ENCODE data around the gene BICRAL. TPM values are rescaled to one million over a fixed set of nuclear protein-coding genes. Genes with fewer than 3 reads are reported as not detected.
A peak's percentile ranks its signal among the peaks of the same experiment; 100 is the strongest.
"Not testable (repeated sequence)": the region's sequence is repeated elsewhere in the genome, so short reads cannot be mapped to it uniquely, and the experiment has no call there.

The BICRAL gene
- total and polyA plus RNA-seq, 2 experiments from 2014 or later: 2.1 to 6.3 TPM

DNA sequence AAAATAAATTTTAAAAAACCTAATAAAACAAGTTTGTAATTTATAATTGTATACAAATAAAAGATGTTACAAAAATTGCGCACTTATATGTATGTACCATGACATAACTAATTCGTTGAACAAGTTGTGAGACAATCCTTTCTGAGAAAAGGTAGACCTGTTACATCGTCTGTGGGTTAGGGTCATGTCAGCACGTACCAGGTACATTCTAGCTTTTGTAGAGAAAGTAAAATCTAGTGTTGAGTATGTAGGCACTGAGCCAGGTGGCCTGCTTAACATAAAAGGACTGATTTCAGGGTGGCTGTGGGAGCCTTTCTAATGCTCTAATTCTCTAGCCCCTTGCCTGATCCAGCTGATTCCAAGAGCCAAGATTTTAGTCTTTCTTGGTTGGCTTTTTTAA lies 108.0 kb downstream of the BICRAL start:
- Histone ChIP-seq H3K4me1 (ENCODE audit: insufficient read depth) (peaks cover 20% of the 10 kb centered on the region), H3K79me2 (peaks cover 4% of the 10 kb centered on the region), H3K9me2 (replicated peaks; ENCODE audit: insufficient read depth) (no peaks in the 10 kb centered on the region), H3K27ac (peak overlapping the region; percentile 98), H3K4me2 (peak overlapping the region; percentile 89), H3K27me3 (no peaks in the 10 kb centered on the region), H3K9me3 (ENCODE audit: low read depth) (no peaks in the 10 kb centered on the region), H4K20me1 (ENCODE audit: insufficient read depth, poor library complexity, severe bottlenecking) (no peaks in the 10 kb centered on the region), H3K4me3 (peak overlapping the region; percentile 77), H2AFZ (peak overlapping the region; percentile 62), H3K36me3 (replicated peaks; ENCODE audit: insufficient read depth, low read depth) (no peaks in the 10 kb centered on the region)
- WGBS (ENCODE audit: low lambda C conversion rate, missing lambda C conversion rate): 59% methylated on average over 4 of the region's 4 CpGs
- no peak for DNase-seq (ENCODE audit: low spot score)
- TF ChIP-seq EZH2 (IDR thresholded peaks at IDR 0.05; ENCODE audit: borderline replicate concordance): no peak
- TF ChIP-seq, protein P1, sequence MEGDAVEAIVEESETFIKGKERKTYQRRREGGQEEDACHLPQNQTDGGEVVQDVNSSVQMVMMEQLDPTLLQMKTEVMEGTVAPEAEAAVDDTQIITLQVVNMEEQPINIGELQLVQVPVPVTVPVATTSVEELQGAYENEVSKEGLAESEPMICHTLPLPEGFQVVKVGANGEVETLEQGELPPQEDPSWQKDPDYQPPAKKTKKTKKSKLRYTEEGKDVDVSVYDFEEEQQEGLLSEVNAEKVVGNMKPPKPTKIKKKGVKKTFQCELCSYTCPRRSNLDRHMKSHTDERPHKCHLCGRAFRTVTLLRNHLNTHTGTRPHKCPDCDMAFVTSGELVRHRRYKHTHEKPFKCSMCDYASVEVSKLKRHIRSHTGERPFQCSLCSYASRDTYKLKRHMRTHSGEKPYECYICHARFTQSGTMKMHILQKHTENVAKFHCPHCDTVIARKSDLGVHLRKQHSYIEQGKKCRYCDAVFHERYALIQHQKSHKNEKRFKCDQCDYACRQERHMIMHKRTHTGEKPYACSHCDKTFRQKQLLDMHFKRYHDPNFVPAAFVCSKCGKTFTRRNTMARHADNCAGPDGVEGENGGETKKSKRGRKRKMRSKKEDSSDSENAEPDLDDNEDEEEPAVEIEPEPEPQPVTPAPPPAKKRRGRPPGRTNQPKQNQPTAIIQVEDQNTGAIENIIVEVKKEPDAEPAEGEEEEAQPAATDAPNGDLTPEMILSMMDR (IDR thresholded peaks at IDR 0.05; ENCODE audit: poor library complexity): no peak
- TF ChIP-seq EZH2phosphoT487 (IDR thresholded peaks at IDR 0.05; ENCODE audit: low read depth, severe bottlenecking, unreplicated experiment): no peak

DNA sequence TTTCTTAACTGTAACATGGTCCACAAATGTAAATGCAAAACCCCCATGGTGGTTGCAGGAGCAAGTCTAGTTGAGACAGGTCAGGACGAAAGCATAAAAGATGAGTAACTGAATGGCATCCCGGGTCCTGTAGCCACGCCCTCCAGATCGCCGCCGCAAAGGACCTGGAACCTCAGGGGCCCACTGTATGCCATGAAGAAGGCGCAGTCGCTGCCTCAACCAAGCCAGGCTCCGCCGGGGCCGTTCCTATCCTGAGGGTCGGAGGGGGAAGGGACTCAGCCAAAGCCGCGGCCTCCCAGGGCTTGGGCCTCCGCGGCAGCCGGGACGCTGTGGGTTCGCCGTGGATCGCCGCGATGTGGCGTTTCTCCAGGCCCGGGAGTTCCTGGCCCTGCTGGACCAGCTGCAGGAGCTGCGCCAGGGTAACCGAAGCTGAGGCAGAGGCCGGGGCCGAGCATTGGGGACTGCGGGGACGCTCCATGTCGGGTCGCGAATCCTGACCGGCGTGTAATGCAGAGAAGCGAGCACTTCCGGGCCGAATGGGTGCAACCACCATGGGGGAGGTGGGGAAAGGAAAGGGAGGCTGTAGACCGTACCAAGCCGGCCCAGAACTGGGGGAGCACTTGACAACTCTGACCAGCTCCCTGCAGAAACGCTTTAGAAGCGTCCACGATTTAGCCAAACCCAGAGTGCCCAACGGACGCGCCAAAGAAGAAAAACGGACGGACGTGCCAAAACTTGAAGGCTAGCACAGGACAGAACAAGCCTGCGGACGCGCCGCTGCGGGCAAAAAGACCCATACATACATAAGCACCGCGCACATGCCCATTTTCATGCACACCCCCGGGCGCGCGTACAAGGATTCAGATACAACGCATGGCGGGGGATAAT lies 108.7 kb downstream of the BICRAL start:
- Histone ChIP-seq H3K27me3 (no peaks in the 10 kb centered on the region), H4K20me1 (ENCODE audit: insufficient read depth, poor library complexity, severe bottlenecking) (no peaks in the 10 kb centered on the region), H3K36me3 (replicated peaks; ENCODE audit: insufficient read depth, low read depth) (no peaks in the 10 kb centered on the region), H3K9me2 (replicated peaks; ENCODE audit: insufficient read depth) (no peaks in the 10 kb centered on the region), H2AFZ (peak overlapping the region; percentile 91), H3K27ac (peak overlapping the region; percentile 98), H3K4me2 (peak overlapping the region; percentile 89), H3K79me2 (peaks cover 3% of the 10 kb centered on the region), H3K9me3 (ENCODE audit: low read depth) (no peaks in the 10 kb centered on the region), H3K4me1 (ENCODE audit: insufficient read depth) (peaks cover 20% of the 10 kb centered on the region), H3K4me3 (peak overlapping the region; percentile 77)
- WGBS (ENCODE audit: low lambda C conversion rate, missing lambda C conversion rate): under 1% methylated on average over 63 of the region's 63 CpGs
- peak; percentile 95 for DNase-seq (ENCODE audit: low spot score)
- no peak for TF ChIP-seq EZH2phosphoT487 (IDR thresholded peaks at IDR 0.05; ENCODE audit: low read depth, severe bottlenecking, unreplicated experiment)
- TF ChIP-seq, protein P1 (IDR thresholded peaks at IDR 0.05; ENCODE audit: poor library complexity): no peak
- TF ChIP-seq EZH2 (IDR thresholded peaks at IDR 0.05; ENCODE audit: borderline replicate concordance): no peak

DNA sequence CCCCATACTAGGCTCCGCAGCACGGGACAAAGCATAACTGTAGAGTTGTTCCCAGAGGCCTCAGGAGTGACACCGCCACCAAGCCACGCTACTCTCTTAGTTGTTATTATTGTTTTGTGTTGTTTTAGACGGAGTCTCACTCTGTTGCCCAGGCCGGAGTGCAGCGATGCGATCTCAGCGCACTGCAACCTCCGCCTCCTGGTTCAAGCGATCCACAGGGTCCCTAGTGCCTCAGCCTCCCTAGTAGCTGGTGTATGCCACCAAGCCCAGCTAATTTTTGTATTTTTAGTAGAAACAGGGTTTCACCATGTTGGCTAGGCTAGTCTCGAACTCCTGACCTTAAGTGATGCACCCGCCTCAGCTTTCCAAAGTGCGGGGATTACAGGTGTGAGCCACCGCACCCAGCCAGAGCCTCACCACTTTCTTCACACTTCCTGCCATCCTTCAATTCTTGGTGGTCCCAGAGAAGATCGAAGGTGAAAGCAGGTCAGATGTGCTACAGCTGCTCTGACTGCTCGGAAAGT lies 109.4 kb downstream of the BICRAL start:
- Histone ChIP-seq H3K79me2 (peaks cover 3% of the 10 kb centered on the region), H3K9me2 (replicated peaks; ENCODE audit: insufficient read depth) (no peaks in the 10 kb centered on the region), H3K4me3 (peak overlapping the region; percentile 77), H2AFZ (peak overlapping the region; percentile 91), H4K20me1 (ENCODE audit: insufficient read depth, poor library complexity, severe bottlenecking) (no peaks in the 10 kb centered on the region), H3K4me1 (ENCODE audit: insufficient read depth) (peaks cover 20% of the 10 kb centered on the region), H3K27ac (peak overlapping the region; percentile 98), H3K27me3 (no peaks in the 10 kb centered on the region), H3K9me3 (ENCODE audit: low read depth) (no peaks in the 10 kb centered on the region), H3K4me2 (peak overlapping the region; percentile 89), H3K36me3 (replicated peaks; ENCODE audit: insufficient read depth, low read depth) (no peaks in the 10 kb centered on the region)
- 57% methylated on average over 16 of the region's 17 CpGs for WGBS (ENCODE audit: low lambda C conversion rate, missing lambda C conversion rate)
- DNase-seq (ENCODE audit: low spot score): no peak
- TF ChIP-seq EZH2phosphoT487 (IDR thresholded peaks at IDR 0.05; ENCODE audit: low read depth, severe bottlenecking, unreplicated experiment) (no peak), EZH2 (IDR thresholded peaks at IDR 0.05; ENCODE audit: borderline replicate concordance) (no peak)
- TF ChIP-seq, protein P1 (IDR thresholded peaks at IDR 0.05; ENCODE audit: poor library complexity): no peak

DNA sequence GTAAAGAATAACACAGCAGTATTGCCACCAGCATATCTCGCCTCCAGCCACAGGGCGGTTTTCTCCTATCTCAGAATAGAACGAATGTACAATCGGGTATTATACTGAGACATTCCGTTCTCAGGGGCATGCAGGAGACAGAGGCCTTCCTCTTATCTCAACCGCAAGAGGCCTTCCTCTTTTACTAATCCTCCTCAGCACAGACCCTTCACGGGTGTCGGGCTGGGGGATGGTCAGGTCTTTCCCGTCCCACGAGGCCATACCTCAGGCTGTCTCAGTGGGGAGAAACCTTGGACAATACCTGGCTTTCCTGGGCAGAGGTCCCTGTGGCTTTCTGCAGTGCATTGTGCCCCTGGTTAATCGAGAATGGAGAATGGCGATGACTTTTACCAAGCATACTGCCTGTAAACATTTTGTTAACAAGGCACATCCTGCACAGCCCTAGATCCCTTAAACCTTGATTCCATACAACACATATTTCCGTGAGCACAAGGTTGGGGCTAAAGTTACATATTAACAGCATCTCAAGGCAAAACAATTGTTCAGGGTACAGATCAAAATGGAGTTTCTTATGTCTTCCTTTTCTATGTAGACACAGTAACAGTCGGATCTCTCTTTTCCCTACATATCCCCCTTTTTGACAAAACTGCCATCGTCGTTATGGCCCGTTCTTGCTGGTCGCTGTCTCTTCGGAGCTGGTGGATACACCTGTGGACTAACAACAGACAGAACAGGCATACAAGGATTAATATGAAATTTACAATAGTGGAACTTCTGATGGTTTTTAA lies 112.4 kb downstream of the BICRAL start:
- Histone ChIP-seq H3K27ac (peak overlapping the region; percentile 69), H3K4me1 (ENCODE audit: insufficient read depth) (peaks cover 20% of the 10 kb centered on the region), H2AFZ (peak overlapping the region; percentile 3), H3K4me2 (peak overlapping the region; percentile 17)
- not testable (repeated sequence) for H3K9me2 ChIP-seq (replicated peaks; ENCODE audit: insufficient read depth); H3K36me3 ChIP-seq (replicated peaks; ENCODE audit: insufficient read depth, low read depth); DNase-seq (ENCODE audit: low spot score); H3K4me3 ChIP-seq; H4K20me1 ChIP-seq (ENCODE audit: insufficient read depth, poor library complexity, severe bottlenecking); H3K27me3 ChIP-seq; H3K9me3 ChIP-seq (ENCODE audit: low read depth); H3K79me2 ChIP-seq
- 47% methylated on average over 19 of the region's 19 CpGs for WGBS (ENCODE audit: low lambda C conversion rate, missing lambda C conversion rate)
